HG03558 (cell line): ENCODE data around the gene TULP4.
"Not testable (repeated sequence)": the region's sequence is repeated elsewhere in the genome, so short reads cannot be mapped to it uniquely, and the experiment has no call there.

Experiments
- ATAC-seq: cut with Tn5 transposase; IDR thresholded peaks from one replicate; pipeline ENCODE4 v1.9.1; 2021; ENCODE audit warnings: moderate number of reproducible peaks; ENCODE audit not compliant: unreplicated experiment; ENCODE audit errors: extremely low read depth

Gene TULP4

GRCh38 chr6:158292016-158292415 lies 20.2 kb upstream of the TULP4 start:
- no peak for ATAC-seq

- no peak for ATAC-seq
Observed at GRCh38 chr6:158293122-158293521, 19.1 kb upstream of the TULP4 start.

GRCh38 chr6:158295976-158296853 lies 16.1 kb upstream of the TULP4 start:
- not testable (repeated sequence) for ATAC-seq

- not testable (repeated sequence) for ATAC-seq
Observed at GRCh38 chr6:158296854-158297324, 15.4 kb upstream of the TULP4 start.

GRCh38 chr6:158297657-158298056 lies 14.6 kb upstream of the TULP4 start:
- ATAC-seq, result not testable (repeated sequence)

GRCh38 chr6:158300306-158301143 lies 11.7 kb upstream of the TULP4 start:
- not testable (repeated sequence) for ATAC-seq

- not testable (repeated sequence) for ATAC-seq
Observed at GRCh38 chr6:158301561-158301960, 10.7 kb upstream of the TULP4 start.

- not testable (repeated sequence) for ATAC-seq
Observed at GRCh38 chr6:158302195-158302796, 10.0 kb upstream of the TULP4 start.

GRCh38 chr6:158303210-158303731 lies 9.0 kb upstream of the TULP4 start:
- ATAC-seq, result no peak

GRCh38 chr6:158304254-158304653 lies 8.0 kb upstream of the TULP4 start:
- ATAC-seq, result no peak

GRCh38 chr6:158309814-158310213 lies 2.5 kb upstream of the TULP4 start:
- ATAC-seq, result no peak

- no peak for ATAC-seq
Observed at GRCh38 chr6:158311193-158311592, 1.1 kb upstream of the TULP4 start.

GRCh38 chr6:158311626-158312025 lies 639 bp upstream of the TULP4 start:
- ATAC-seq, result no peak

- ATAC-seq, result no peak
Observed at GRCh38 chr6:158312672-158313397, 570 bp downstream of the TULP4 start.

GRCh38 chr6:158313989-158314388 lies 1.7 kb downstream of the TULP4 start:
- no peak for ATAC-seq

- no peak for ATAC-seq
Observed at GRCh38 chr6:158314737-158315136, 2.5 kb downstream of the TULP4 start.

GRCh38 chr6:158316022-158316421 lies 3.8 kb downstream of the TULP4 start:
- no peak for ATAC-seq

- no peak for ATAC-seq
Observed at GRCh38 chr6:158321960-158322359, 9.7 kb downstream of the TULP4 start.

- ATAC-seq, result no peak
Observed at GRCh38 chr6:158322400-158322723, 10.1 kb downstream of the TULP4 start.
